Spleen (tissue), 11 donors: ENCODE measurements around the gene ZBTB7B. TPM values are rescaled to one million over a fixed set of nuclear protein-coding genes. Genes with fewer than 3 reads are reported as not detected.

ENCODE experiments used
- DNase-seq: peaks from one replicate; pipeline ENCODE4 v3.0.0-alpha.2; 2020
- H3K27ac ChIP-seq, 8 donors: fragments of 200-600 bp; sonication (generic) in 7 of 8; 1 replicate in 4 of 8; 2 replicates in 4 of 8; pipeline versions ENCODE4 v1.5.0 to v1.8.0; 2016 to 2021; ENCODE audit warnings: inconsistent platforms in 4 of 8, mild to moderate bottlenecking in 4 of 8, moderate library complexity in 1 of 8
- H3K27me3 ChIP-seq, 7 donors: fragments of 200-600 bp; sonication (generic) in 6 of 7; replicated peaks in 1 of 7; 1 replicate in 4 of 7; 2 replicates in 3 of 7; pipeline versions ENCODE4 v1.5.0 to v1.8.0; 2016 to 2021; ENCODE audit warnings: inconsistent platforms in 3 of 7, mild to moderate bottlenecking in 1 of 7
- H3K36me3 ChIP-seq, 6 donors: fragments of 200-600 bp; sonication (generic) in 5 of 6; 1 replicate in 4 of 6; 2 replicates in 2 of 6; pipeline versions ENCODE4 v1.5.0 to v1.8.0; 2016 to 2021; ENCODE audit warnings: inconsistent platforms in 2 of 6
- H3K4me1 ChIP-seq, 6 donors: fragments of 200-600 bp; sonication (generic) in 5 of 6; 1 replicate in 3 of 6; 2 replicates in 3 of 6; pipeline versions ENCODE4 v1.5.0 to v1.8.0; 2016 to 2021; ENCODE audit warnings: inconsistent platforms in 3 of 6
- H3K4me3 ChIP-seq, 8 donors: fragments of 200-600 bp; sonication (generic) in 7 of 8; 1 replicate in 4 of 8; 2 replicates in 4 of 8; pipeline versions ENCODE4 v1.5.0 to v1.8.0; 2016 to 2021; ENCODE audit warnings: inconsistent platforms in 4 of 8, mild to moderate bottlenecking in 4 of 8, moderate library complexity in 2 of 8
- H3K9me3 ChIP-seq, 8 donors: fragments of 200-600 bp; sonication (generic) in 7 of 8; 1 replicate in 4 of 8; 2 replicates in 4 of 8; pipeline versions ENCODE4 v1.5.0 to v1.8.0; 2016 to 2021; ENCODE audit warnings: inconsistent platforms in 4 of 8
- CTCF ChIP-seq, 11 experiments: fragments of 200-600 bp in 7 of 11; fragments of 450-650 bp in 4 of 11; sonication (generic) in 4 of 11; IDR thresholded peaks in 8 of 11; conservative IDR thresholded peaks in 3 of 11; 1 replicate in 7 of 11; 2 replicates in 4 of 11; pipeline versions ENCODE4 v1.4.0 to v1.8.0; 2016 to 2021; ENCODE audit warnings: antibody characterized with exemption in 11 of 11, inconsistent platforms in 4 of 11, mild to moderate bottlenecking in 1 of 11
- POLR2A ChIP-seq, 3 donors: fragments of 450-650 bp; IDR thresholded peaks; one replicate each; pipeline ENCODE4 v1.5.1; 2017; ENCODE audit warnings: antibody characterized with exemption in 3 of 3, mild to moderate bottlenecking in 1 of 3
- POLR2AphosphoS5 ChIP-seq, 3 donors: sonication (generic); formaldehyde crosslinking; IDR thresholded peaks; one replicate each; pipeline ENCODE4 v1.5.1; 2017; ENCODE audit warnings: antibody characterized with exemption in 3 of 3
- WGBS, 5 donors: extraction: QIAGEN DNeasy Blood & Tissue Kit in 3 of 5; methylation state at CpG; one replicate each; pipeline versions ENCODE4 v1.1.5 to v1.1.7; 2013 to 2018; 5-methylcytosine and 5-hydroxymethylcytosine counted together
- intact Hi-C: fragments of 100-400 bp; cut with DNase I; formaldehyde crosslinking; loops from one replicate; pipeline ENCODE4 v1.15.0; 2023; ENCODE audit warnings: low total_unique reads
- polyA plus RNA-seq, 3 donors: library from polyadenylated mRNA; stranded (reverse); fragments of 200-250 nt; gene quantifications; one replicate each; pipeline ENCODE4 v1.2.1, GENCODE V29; 2013
- total RNA-seq, 7 donors: library from RNA; depleted of rRNA in 3 of 7; stranded (reverse); fragments of >200 nt in 3 of 7; fragmentation: NEBNext Ultra II Directional in 4 of 7; extraction: Animal tissue kit (Norgen Biotek cat#: 25700) in 4 of 7; gene quantifications; one replicate each; pipeline versions ENCODE4 v1.1.0 to v1.2.1, GENCODE V29; 2016 to 2021
- donor health status: healthy with polysubstance abuse.
- donor health status: DM: no; HTN: no; CAD: no; lungs with moderate emphysema.
- donor health status: DM: no; HTN: no; CAD: no.
- donor health status: Bipolar disorder and iron deficiency.
- donor health status: healthy.
- donor health status: DM: no; HTN: no; CAD: no.
- donor health status: DM: yes; HTN: yes; CAD: no.

The ZBTB7B gene
- total and polyA plus RNA-seq, 10 donors: 11.1 to 88.9 (median 57.5) TPM

- peaks cover 3 to 50% (median 30%) of the 10 kb centered on the region in 6 donors for H3K36me3 ChIP-seq
- intact Hi-C loops: no loop called here
- TF ChIP-seq POLR2A (IDR thresholded peaks at IDR 0.05): peak in 2 of 3 donors; percentile 36 to 75
- peak; percentile 84 to 95 (median 94) for TF ChIP-seq POLR2AphosphoS5 (IDR thresholded peaks at IDR 0.05)
- no peak for TF ChIP-seq CTCF (IDR thresholded peaks at IDR 0.05 in 8 of 11, conservative IDR thresholded peaks at IDR 0.05 in 3 of 11)
- H3K4me3 ChIP-seq: peak within 1 kb of the TSS; percentile 12 to 81 (median 32)
- 21 to 34% (median 27%) methylated on average over 15 of the region's 15 CpGs for WGBS, 5 donors
- no peaks in the 10 kb centered on the region for H3K9me3 ChIP-seq
- H3K4me1 ChIP-seq: peaks cover 32 to 87% (median 72%) of the 10 kb centered on the region in 6 donors
- peak; percentile 92 for DNase-seq
- no peaks in the 10 kb centered on the region for H3K27me3 ChIP-seq
- peak within 1 kb of the TSS; percentile 88 to 100 (median 98) for H3K27ac ChIP-seq
Observed at GRCh38 chr1:154970631-154971340, 31.8 kb upstream of the ZBTB7B start, which contains the start of gene SHC1. SHC1 (minus strand) TSS chr1:154970747; CDS start chr1:154970526, 221 bp downstream.

- peaks cover 35 to 87% (median 75%) of the 10 kb centered on the region in 6 donors for H3K4me1 ChIP-seq
- peaks cover 3 to 43% (median 23%) of the 10 kb centered on the region in 6 donors for H3K36me3 ChIP-seq
- intact Hi-C loops: no loop called here
- TF ChIP-seq CTCF (IDR thresholded peaks at IDR 0.05 in 8 of 11, conservative IDR thresholded peaks at IDR 0.05 in 3 of 11) (no peak), POLR2A (IDR thresholded peaks at IDR 0.05) (no peak), POLR2AphosphoS5 (IDR thresholded peaks at IDR 0.05) (no peak)
- WGBS, 5 donors: 55 to 74% (median 66%) methylated on average over 10 of the region's 10 CpGs
- H3K27me3 ChIP-seq: no peaks in the 10 kb centered on the region
- H3K27ac ChIP-seq: peak overlapping the region; percentile 88 to 100 (median 98)
- peak overlapping the region in 3 of 8 donors; percentile 38 to 81 (median 43) for H3K4me3 ChIP-seq
- H3K9me3 ChIP-seq: no peaks in the 10 kb centered on the region
- peak; percentile 51 for DNase-seq
Observed at GRCh38 chr1:154971341-154971998, 31.1 kb upstream of the ZBTB7B start.

GRCh38 chr1:154972213-154972516 lies 30.4 kb upstream of the ZBTB7B start:
- H3K36me3 ChIP-seq: peaks cover 3 to 36% (median 17%) of the 10 kb centered on the region in 6 donors
- intact Hi-C loops: no loop called here
- H3K27me3 ChIP-seq: no peaks in the 10 kb centered on the region
- H3K4me3 ChIP-seq: peak overlapping the region in 3 of 8 donors; percentile 62 to 81 (median 71)
- H3K9me3 ChIP-seq: no peaks in the 10 kb centered on the region
- no peak for DNase-seq
- peak overlapping the region; percentile 88 to 100 (median 98) for H3K27ac ChIP-seq
- H3K4me1 ChIP-seq: peaks cover 35 to 87% (median 74%) of the 10 kb centered on the region in 6 donors
- WGBS, 5 donors: 72 to 86% (median 75%) methylated on average over 3 of the region's 3 CpGs
- TF ChIP-seq POLR2A (IDR thresholded peaks at IDR 0.05): no peak
- TF ChIP-seq CTCF (IDR thresholded peaks at IDR 0.05 in 8 of 11, conservative IDR thresholded peaks at IDR 0.05 in 3 of 11): no peak
- no peak for TF ChIP-seq POLR2AphosphoS5 (IDR thresholded peaks at IDR 0.05)
